DND-41 (cell line): Measurements from ENCODE around the gene AGMO.

Experiments used
- ATAC-seq: fragments of 200-7000 bp; cut with Tn5 transposase; 3 replicates; pipeline ENCODE4 v1.9.1; 2021; ENCODE audit warnings: low read depth; ENCODE audit not compliant: insufficient read depth
- DNase-seq: peaks from one replicate; pipeline ENCODE4 v3.0.0-alpha.2; 2020
- H2AFZ ChIP-seq: 2 replicates; pipeline ENCODE4 v1.6.0; 2012; ENCODE audit warnings: low read depth, low read length
- H3K27ac ChIP-seq: 2 replicates; pipeline ENCODE4 v1.5.1; 2012; ENCODE audit warnings: low read length, inconsistent platforms
- H3K27me3 ChIP-seq: fragments of 200-600 bp; sonication (generic); 2 replicates; pipeline ENCODE4 v1.6.0; 2012; ENCODE audit warnings: low read length, mild to moderate bottlenecking, inconsistent platforms; ENCODE audit not compliant: insufficient read depth, poor library complexity
- H3K36me3 ChIP-seq: 2 replicates; pipeline ENCODE4 v1.5.1; 2012; ENCODE audit warnings: low read length, inconsistent platforms; ENCODE audit not compliant: insufficient read depth
- H3K4me1 ChIP-seq: 2 replicates; pipeline ENCODE4 v1.5.1; 2012; ENCODE audit warnings: mild to moderate bottlenecking, low read length; ENCODE audit not compliant: insufficient read depth
- H3K4me2 ChIP-seq: 2 replicates; pipeline ENCODE4 v1.6.0; 2012; ENCODE audit warnings: mild to moderate bottlenecking, moderate library complexity, low read length, inconsistent platforms; ENCODE audit not compliant: insufficient read depth
- H3K4me3 ChIP-seq, 2 experiments: fragments of 200-600 bp in 1 of 2; shearing (Covaris generic) in 1 of 2; 2 replicates each; pipeline ENCODE4 v1.5.1; 2012 to 2016; ENCODE audit warnings: inconsistent platforms in 2 of 2, low read length in 2 of 2, mild to moderate bottlenecking in 2 of 2, low read depth in 1 of 2, moderate library complexity in 1 of 2
- H3K79me2 ChIP-seq: 2 replicates; pipeline ENCODE4 v1.6.0; 2012; ENCODE audit warnings: low read length, inconsistent platforms; ENCODE audit not compliant: insufficient read depth
- H3K9ac ChIP-seq: 2 replicates; pipeline ENCODE4 v1.6.0; 2012; ENCODE audit warnings: low read depth, mild to moderate bottlenecking, inconsistent platforms, low read length, moderate library complexity
- H3K9me3 ChIP-seq: 2 replicates; pipeline ENCODE4 v1.5.1; 2012; ENCODE audit warnings: low read length, moderate library complexity, mild to moderate bottlenecking, inconsistent platforms; ENCODE audit not compliant: insufficient read depth, severe bottlenecking
- H4K20me1 ChIP-seq: 2 replicates; pipeline ENCODE4 v1.6.0; 2012; ENCODE audit warnings: low read length; ENCODE audit not compliant: insufficient read depth
- CTCF ChIP-seq: IDR thresholded peaks from 2 replicates; pipeline ENCODE4 v1.5.1; 2012; ENCODE audit warnings: borderline replicate concordance, low read length, moderate library complexity, mild to moderate bottlenecking; ENCODE audit not compliant: poor library complexity, severe bottlenecking; ENCODE audit errors: extremely low read depth
- EZH2 ChIP-seq: IDR thresholded peaks from 3 replicates; pipeline ENCODE4 v1.6.1; 2012; ENCODE audit warnings: borderline replicate concordance, low read depth, mild to moderate bottlenecking, moderate library complexity, low read length, inconsistent platforms; ENCODE audit not compliant: severe bottlenecking

AGMO gene

GRCh38 chr7:15582773-15583172 lies 21.0 kb upstream of the AGMO start:
- no peak for ATAC-seq

GRCh38 chr7:15581352-15581951 lies 19.6 kb upstream of the AGMO start:
- H3K79me2 ChIP-seq, result no peaks in the 10 kb centered on the region
- H4K20me1 ChIP-seq, result no peaks in the 10 kb centered on the region
- no peak overlapping the region for H3K27ac ChIP-seq
- H3K27me3 ChIP-seq, result no peaks in the 10 kb centered on the region
- DNase-seq (no peak), ATAC-seq (no peak)
- no peaks in the 10 kb centered on the region for H3K4me1 ChIP-seq
- H3K36me3 ChIP-seq, result no peaks in the 10 kb centered on the region
- no peak overlapping the region for H3K4me3 ChIP-seq
- no peak overlapping the region for H3K9ac ChIP-seq
- TF ChIP-seq EZH2 (no peak), CTCF (no peak)
- H3K4me2 ChIP-seq, result no peak overlapping the region
- H2AFZ ChIP-seq, result no peak overlapping the region
- H3K9me3 ChIP-seq, result peaks cover 10% of the 10 kb centered on the region

More at GRCh38 chr7:15582773-15583172, 21.0 kb upstream of the AGMO start:
- no peaks in the 10 kb centered on the region for H3K79me2 ChIP-seq
- no peak overlapping the region for H3K4me2 ChIP-seq
- no peak overlapping the region for H2AFZ ChIP-seq
- no peak for DNase-seq
- no peak overlapping the region for H3K4me3 ChIP-seq
- peaks cover 10% of the 10 kb centered on the region for H3K9me3 ChIP-seq
- no peak overlapping the region for H3K27ac ChIP-seq
- H4K20me1 ChIP-seq, result no peaks in the 10 kb centered on the region
- TF ChIP-seq CTCF (no peak), EZH2 (no peak)
- H3K9ac ChIP-seq, result no peak overlapping the region
- H3K36me3 ChIP-seq, result no peaks in the 10 kb centered on the region
- no peaks in the 10 kb centered on the region for H3K27me3 ChIP-seq
- no peaks in the 10 kb centered on the region for H3K4me1 ChIP-seq

GRCh38 chr7:15580604-15581351 lies 19.0 kb upstream of the AGMO start:
- Histone ChIP-seq H3K36me3 (no peaks in the 10 kb centered on the region), H4K20me1 (no peaks in the 10 kb centered on the region), H3K27me3 (no peaks in the 10 kb centered on the region), H3K9me3 (peaks cover 10% of the 10 kb centered on the region), H3K27ac (no peak overlapping the region), H3K4me2 (no peak overlapping the region), H3K4me1 (no peaks in the 10 kb centered on the region), H3K79me2 (no peaks in the 10 kb centered on the region), H3K4me3 (no peak overlapping the region), H2AFZ (no peak overlapping the region), H3K9ac (no peak overlapping the region)
- TF ChIP-seq CTCF (no peak), EZH2 (no peak)
- ATAC-seq (no peak), DNase-seq (no peak)

- Histone ChIP-seq H2AFZ (no peak overlapping the region), H3K4me2 (no peak overlapping the region), H3K4me3 (no peak overlapping the region), H3K36me3 (no peaks in the 10 kb centered on the region), H3K79me2 (no peaks in the 10 kb centered on the region), H3K27ac (no peak overlapping the region), H3K9ac (no peak overlapping the region), H3K4me1 (no peaks in the 10 kb centered on the region), H3K9me3 (no peaks in the 10 kb centered on the region), H3K27me3 (no peaks in the 10 kb centered on the region), H4K20me1 (no peaks in the 10 kb centered on the region)
- no peak for DNase-seq
- ATAC-seq, result no peak
- TF ChIP-seq EZH2 (no peak), CTCF (no peak)
Measured at GRCh38 chr7:15577600-15577999, 15.8 kb upstream of the AGMO start.
